GM18867 (cell line): Measurements from ENCODE around the gene CD27.
A peak's percentile ranks its signal among the peaks of the same experiment; 100 is the strongest.
"Not testable (repeated sequence)": the region's sequence is repeated elsewhere in the genome, so short reads cannot be mapped to it uniquely, and the experiment has no call there.

ENCODE experiments used
- ATAC-seq: cut with Tn5 transposase; IDR thresholded peaks from one replicate; pipeline ENCODE4 v1.9.1; 2021; ENCODE audit warnings: mild to moderate bottlenecking, moderate library complexity; ENCODE audit not compliant: unreplicated experiment

CD27 gene

DNA sequence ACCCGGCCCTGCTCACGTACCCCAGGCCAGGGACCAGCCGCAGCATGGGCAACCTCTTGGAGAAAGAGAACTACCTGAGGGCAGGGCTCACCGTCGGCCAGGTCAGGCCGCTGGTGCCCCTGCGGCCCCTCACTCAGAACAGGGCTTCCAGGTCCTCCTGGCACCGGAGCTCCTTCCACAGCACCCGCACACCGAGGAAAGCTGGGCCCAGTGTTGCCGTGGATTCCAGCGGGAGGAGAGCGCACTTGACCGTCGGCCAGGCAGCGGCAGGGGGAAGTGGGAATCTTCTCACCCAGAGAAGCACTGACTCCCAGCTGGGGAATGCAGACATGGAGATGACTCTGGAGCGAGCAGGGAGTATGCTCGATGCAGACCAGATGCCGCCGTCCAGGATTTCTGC, 33.7 kb downstream of the CD27 start:
- no peak for ATAC-seq

DNA sequence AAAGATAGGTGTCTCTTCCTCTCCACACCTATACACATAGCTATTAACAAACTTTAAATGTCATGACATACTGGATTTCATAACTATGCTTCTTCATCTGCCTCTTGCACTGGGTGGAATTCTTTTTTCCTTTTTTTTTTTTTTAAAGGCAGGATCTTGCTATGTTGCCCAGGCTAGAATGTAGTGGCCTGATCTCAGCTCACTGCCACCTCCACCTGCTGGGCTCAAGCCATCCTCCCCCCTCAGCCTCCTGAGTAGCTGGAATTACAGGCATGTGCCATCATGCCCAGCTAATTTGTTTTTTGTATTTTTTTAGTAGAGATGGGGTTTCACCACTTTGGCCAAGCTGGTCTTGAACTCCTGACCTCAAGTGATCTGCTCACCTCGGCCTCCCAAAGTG, 43.5 kb downstream of the CD27 start:
- no peak for ATAC-seq

DNA sequence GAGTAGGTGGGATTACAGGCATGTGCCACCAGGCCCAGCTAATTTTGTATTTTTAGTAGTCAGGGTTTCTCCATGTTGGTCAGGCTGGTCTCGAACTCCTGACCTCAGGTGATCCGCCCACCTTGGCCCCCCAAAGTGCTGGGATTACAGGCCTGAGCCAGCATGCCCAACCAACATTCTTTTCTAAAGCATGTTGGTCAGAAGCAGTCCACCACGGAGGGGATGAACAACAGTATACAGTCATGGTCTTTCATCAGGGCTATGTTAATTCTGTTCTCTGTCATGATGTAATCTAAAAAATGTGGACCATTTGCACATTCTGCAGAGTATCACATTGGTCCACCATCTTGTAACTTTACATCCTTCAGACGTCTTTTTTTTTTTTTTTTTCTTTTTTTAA, 44.7 kb downstream of the CD27 start:
- no peak for ATAC-seq

DNA sequence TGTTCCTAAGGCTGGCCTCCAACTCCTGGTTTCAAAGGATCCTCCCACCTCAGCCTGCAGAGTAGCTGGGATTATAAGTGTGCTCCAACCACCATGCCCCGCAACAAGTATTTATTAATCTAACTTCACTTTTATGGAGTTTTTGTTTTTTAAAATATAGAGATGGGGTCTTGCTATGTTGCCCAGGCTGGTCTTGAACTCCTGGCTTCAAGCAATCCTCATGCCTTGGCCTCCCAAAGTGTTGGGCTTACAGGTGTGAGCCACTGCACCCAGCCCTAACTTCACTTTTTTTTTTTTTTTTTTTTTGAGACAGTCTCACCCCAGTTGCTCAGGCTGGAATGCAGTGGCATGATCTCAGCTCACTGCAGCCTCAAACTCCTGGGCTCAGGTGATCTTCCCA, 45.9 kb downstream of the CD27 start:
- ATAC-seq = not testable (repeated sequence)

DNA sequence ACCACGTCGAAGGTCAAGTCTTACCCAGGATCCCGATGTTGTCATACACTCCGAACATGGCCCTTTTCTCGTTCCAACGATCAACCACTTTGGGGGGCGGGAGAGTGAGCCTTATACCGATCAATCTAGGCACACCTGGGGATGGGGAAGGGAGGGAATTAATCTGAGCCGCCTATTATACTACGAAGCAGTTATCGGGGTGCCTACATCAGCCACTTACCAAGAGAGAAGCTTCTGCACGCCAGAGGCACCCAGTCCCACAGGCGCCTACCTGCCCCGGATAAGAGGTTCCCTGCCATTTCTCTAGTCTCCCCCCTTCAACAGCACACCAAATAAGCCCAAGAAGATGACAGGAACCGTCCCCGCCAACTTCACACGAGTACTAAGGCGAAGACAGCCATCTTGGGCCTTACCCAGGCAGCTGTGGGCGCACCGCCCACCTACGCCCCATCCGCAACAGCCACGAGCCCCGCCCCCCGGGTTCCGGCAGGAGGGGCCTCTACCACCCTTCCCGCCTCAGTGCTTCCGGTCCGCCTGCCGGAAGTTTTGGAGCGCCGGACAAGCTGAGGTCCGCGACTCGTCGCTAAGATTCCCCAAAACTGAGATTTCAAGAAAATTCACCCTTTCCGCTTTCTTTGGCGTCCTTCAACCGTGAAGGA, 48.2 kb downstream of the CD27 start, which contains the start of gene MRPL51:
TSS of gene MRPL51 (minus strand) at position 425 of the 659 bp plus-strand sequence. CDS start at position 299, 126 bp downstream.
- peak; percentile 81 for ATAC-seq

DNA sequence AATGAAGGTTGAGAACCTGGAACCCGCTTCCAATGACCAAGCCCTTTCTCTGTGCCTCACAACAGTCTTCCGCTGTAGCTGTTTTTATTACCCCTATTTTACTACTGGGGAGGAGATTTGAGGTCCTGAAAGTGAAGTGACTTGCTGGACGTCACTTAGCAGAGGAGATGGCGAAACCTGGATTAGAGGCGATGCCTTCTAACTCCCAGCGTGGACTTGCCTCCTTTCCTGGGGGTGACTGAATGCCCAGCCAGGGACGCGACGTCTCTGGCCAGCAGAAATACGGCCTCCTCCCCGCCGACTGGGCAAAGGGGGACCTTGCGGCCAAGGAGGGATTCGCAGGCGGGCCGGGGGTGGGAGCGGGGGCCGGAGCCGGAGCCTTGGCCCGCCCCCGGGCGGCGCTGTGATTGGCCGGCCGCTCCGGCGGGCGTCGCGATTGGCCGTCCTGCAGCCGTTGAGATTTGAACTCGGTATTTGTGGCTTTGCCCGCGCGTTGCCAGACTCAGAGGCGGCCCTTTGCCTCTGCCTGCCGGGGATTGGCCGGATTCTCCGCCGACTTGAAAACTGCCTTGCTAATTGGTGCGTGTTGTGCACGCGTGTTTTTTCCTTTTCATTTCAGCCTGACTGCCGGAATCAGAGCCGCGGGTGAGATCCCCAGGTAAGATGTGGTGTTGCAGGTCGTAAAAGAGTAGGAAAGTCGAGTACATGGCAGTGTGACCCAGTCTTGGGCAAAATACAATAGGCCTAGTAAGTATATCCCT, 48.9 kb downstream of the CD27 start, which contains the start of gene NCAPD2:
TSS of gene NCAPD2 (plus strand) at position 606 of the 761 bp plus-strand sequence. CDS start 997 bp downstream, outside the sequence.
- ATAC-seq = peak; percentile 82

DNA sequence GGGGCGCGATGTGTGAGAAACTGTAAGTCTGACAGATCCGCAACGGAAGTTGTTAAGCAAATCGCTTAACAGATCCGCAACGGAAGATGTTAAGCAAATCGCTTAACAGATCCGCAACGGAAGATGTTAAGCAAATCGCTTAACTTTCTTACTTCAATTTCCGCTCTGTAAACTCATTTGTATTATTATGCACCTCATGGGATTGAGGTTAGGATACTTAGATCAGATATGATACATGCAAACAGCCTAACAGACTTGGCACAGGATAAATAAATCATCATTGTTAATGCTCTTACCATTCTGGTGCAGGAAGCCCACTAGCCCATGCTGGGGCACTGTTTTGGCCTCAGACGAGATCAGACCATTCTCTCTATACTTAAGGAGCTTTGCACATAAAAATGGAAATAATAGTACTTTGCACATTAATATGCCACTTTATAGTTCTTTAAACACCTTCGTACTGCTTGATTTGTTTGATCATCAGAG, 49.5 kb downstream of the CD27 start:
- ATAC-seq = no peak

DNA sequence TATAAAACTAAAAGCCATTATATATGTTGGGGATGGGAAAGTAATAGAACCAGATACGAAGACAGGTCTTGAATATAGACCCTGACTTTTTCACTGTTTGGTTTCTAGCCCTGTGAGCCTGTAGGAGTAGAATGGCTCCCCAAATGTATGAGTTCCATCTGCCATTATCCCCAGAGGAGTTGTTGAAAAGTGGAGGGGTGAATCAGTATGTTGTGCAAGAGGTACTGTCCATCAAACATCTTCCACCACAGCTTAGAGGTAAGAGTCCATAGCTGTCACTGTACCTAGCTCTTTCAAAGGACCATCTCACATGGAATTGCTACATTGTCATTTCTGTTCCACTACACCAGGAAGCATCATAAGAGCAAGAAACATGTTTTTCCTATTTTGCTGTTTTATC, 50.2 kb downstream of the CD27 start:
- ATAC-seq = no peak

DNA sequence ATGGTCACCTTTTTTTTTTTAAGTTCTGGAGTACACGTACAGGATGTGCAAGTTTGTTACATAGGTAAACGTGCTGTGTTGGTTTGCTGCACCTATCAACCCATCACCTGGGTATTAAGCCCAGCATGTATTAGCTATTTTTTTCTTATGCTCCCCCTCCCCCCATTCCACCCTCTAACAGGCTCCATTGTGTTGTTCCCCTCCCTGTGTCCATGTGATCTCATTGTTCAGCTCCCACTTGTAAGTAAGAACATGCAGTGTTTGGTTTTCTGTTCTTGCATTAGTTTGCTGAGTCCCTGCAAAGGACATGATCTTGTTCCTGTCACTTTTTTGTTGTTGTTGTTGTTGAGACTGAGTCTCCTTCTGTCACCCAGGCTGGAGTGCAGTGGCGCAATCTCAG, 52.5 kb downstream of the CD27 start:
- ATAC-seq = not testable (repeated sequence)

DNA sequence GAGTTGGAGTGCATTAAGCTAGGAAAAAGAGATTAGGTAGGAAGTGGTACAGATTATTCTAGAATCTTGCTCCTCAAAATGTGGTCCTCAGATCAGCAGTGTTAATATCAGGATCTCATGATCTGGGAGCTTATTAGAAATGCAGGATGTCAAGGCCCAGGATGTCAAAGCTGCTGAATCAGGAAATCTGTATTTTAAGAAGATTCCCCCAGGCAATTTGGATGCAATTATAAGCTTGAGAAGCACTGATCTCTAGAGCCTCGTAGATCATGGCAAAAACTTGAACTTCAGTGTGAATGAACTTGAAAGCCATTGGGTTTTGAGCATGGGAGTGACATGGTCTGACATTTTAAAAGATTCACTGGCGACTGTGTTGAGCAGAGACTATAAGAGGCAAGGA, 55.7 kb downstream of the CD27 start:
- ATAC-seq = no peak
